PC-3 (cell line): Measurements from ENCODE around the gene MINK1. TPM values are rescaled to one million over a fixed set of nuclear protein-coding genes. Genes with fewer than 3 reads are reported as not detected.
"Not testable (repeated sequence)": the region's sequence is repeated elsewhere in the genome, so short reads cannot be mapped to it uniquely, and the experiment has no call there.

Experiments used
- ATAC-seq: fragments of 200-7000 bp; cut with Tn5 transposase; 2 replicates; pipeline ENCODE4 v1.9.1; 2020; ENCODE audit warnings: mild to moderate bottlenecking, moderate library complexity
- BruUV-seq: library from RNA; stranded (reverse); fragments of 400-500 nt; replicated peaks from 2 replicates; lab custom pipeline; 2021; lab: Mats Ljungman, UMichigan
- CTCF ChIA-PET: fragments of 300-600 bp; sonication (Branson Sonifier 250); formaldehyde crosslinking; loops from one replicate; lab custom pipeline; 2022; ENCODE audit warnings: antibody characterized with exemption; lab: Charles Lee
- POLR2A ChIA-PET: fragments of 300-600 bp; sonication (Branson Sonifier 250); formaldehyde crosslinking; loops from one replicate; lab custom pipeline; 2022; ENCODE audit warnings: antibody characterized with exemption; ENCODE audit not compliant: unreplicated experiment; lab: Charles Lee
- DNase-seq: peaks from one replicate; pipeline ENCODE4 v3.0.0-alpha.2; 2015
- H2AFZ ChIP-seq: fragments of 300-600 bp; sonication (generic); 2 replicates; pipeline ENCODE4 v1.6.0; 2016; ENCODE audit warnings: antibody characterized with exemption, low read length
- H3F3A ChIP-seq: fragments of 300-600 bp; sonication (generic); one replicate; pipeline ENCODE4 v1.6.0; 2017; ENCODE audit warnings: antibody characterized with exemption, low read length, control low read depth, mild to moderate bottlenecking; ENCODE audit not compliant: unreplicated experiment
- H3K27ac ChIP-seq: fragments of 300-600 bp; sonication (generic); 2 replicates; pipeline ENCODE4 v1.5.1; 2016; ENCODE audit warnings: mild to moderate bottlenecking, low read length
- H3K27me3 ChIP-seq: fragments of 300-600 bp; sonication (generic); 2 replicates; pipeline ENCODE4 v1.6.1; 2016; ENCODE audit warnings: low read length, mixed read lengths
- H3K36me3 ChIP-seq: fragments of 300-600 bp; sonication (generic); 2 replicates; pipeline ENCODE4 v1.6.1; 2016; ENCODE audit warnings: low read depth, mixed run types, low read length, mixed read lengths
- H3K4me1 ChIP-seq: fragments of 300-600 bp; sonication (generic); 2 replicates; pipeline ENCODE4 v1.5.1; 2016; ENCODE audit warnings: low read length; ENCODE audit not compliant: insufficient read depth
- H3K4me2 ChIP-seq: fragments of 300-600 bp; sonication (generic); 2 replicates; pipeline ENCODE4 v1.6.0; 2016; ENCODE audit warnings: low read length
- H3K4me3 ChIP-seq: fragments of 300-600 bp; sonication (generic); 2 replicates; pipeline ENCODE4 v1.5.1; 2016; ENCODE audit warnings: mild to moderate bottlenecking, low read length, mixed read lengths
- H3K79me2 ChIP-seq: fragments of 300-600 bp; sonication (generic); 2 replicates; pipeline ENCODE4 v1.6.1; 2017; ENCODE audit warnings: low read length, mixed read lengths
- H3K9ac ChIP-seq: fragments of 300-600 bp; sonication (generic); 2 replicates; pipeline ENCODE4 v1.6.0; 2016; ENCODE audit warnings: mild to moderate bottlenecking, low read length
- H3K9me2 ChIP-seq: fragments of 300-600 bp; sonication (generic); replicated peaks from 2 replicates; pipeline ENCODE4 v1.6.1; 2016; ENCODE audit warnings: mixed run types, low read length, mixed read lengths
- H3K9me3 ChIP-seq: fragments of 300-600 bp; sonication (generic); 2 replicates; pipeline ENCODE4 v1.6.1; 2016; ENCODE audit warnings: low read length, mixed read lengths
- H4K20me1 ChIP-seq: fragments of 300-600 bp; sonication (generic); 2 replicates; pipeline ENCODE4 v1.6.1; 2016; ENCODE audit warnings: low read length, mixed read lengths
- EZH2 ChIP-seq: fragments of 300-600 bp; sonication (generic); IDR thresholded peaks from one replicate; pipeline ENCODE4 v1.6.1; 2017; ENCODE audit warnings: antibody characterized with exemption, mild to moderate bottlenecking, low read length; ENCODE audit not compliant: unreplicated experiment
- EZH2phosphoT487 ChIP-seq: fragments of 300-600 bp; sonication (generic); IDR thresholded peaks from 2 replicates; pipeline ENCODE4 v1.6.1; 2018; ENCODE audit warnings: mild to moderate bottlenecking, antibody characterized with exemption, low read length, borderline replicate concordance
- intact Hi-C: fragments of 100-400 bp; cut with micrococcal nuclease; formaldehyde crosslinking; loops from 2 replicates; pipeline ENCODE4 v1.9.0; 2023
- total RNA-seq: library from RNA; depleted of rRNA; stranded (reverse); fragments of >200 nt; gene quantifications from 2 replicates; pipeline ENCODE4 v1.2.3, GENCODE V29; 2014
- TF ChIP-seq, protein P1 (sequence below): fragments of 300-600 bp; sonication (generic); conservative IDR thresholded peaks from 2 replicates; pipeline ENCODE4 v1.5.1; 2017; ENCODE audit warnings: antibody characterized with exemption, low read depth, mild to moderate bottlenecking, low read length

The MINK1 gene
- total RNA-seq, 1 experiment from 2014 or later, result 44.5 TPM

DNA sequence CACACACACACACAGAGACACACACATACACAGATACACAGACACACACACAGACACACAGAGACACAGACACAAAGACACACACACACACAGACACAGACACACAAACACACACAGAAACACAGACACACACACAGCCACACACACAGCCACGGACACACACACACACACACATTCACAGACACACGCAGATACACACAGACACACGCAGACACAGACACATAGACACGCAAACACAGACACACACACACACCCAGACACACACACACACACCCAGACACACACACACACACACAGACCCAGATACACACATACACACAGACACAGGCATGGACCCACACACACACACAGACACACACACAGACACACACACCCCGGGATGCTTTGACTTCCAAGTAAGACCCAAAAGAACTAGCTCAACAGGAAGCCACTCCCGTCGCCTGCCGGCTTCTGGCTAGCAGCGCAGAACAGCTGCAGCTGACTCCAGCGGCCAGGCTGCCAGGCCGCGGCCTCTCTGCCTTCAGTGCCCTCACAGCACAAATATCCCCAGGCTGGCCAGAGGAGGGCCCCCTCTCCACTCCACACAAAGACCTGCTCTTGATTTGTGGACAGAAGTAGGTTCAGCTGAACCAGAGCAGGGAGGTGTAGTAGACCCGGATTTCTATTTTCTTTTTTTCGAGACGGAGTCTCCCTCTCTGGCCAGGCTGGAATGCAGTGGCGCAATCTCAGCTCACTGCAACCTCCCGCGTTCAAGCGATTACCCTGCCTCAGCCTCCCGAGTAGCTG, 75.8 kb downstream of the MINK1 start:
- no peak overlapping the region for H3K9ac ChIP-seq
- no TSS peak for BruUV-seq
- intact Hi-C loops, result loop anchor here (1.0 to 5.0 kb wide), 3 partner anchors 33 to 153 kb away; partner anchors contain the start of genes RNF167, SLC25A11 and SPAG7
- no peaks in the 10 kb centered on the region for H4K20me1 ChIP-seq
- peak; percentile 97 for ATAC-seq
- H3K4me1 ChIP-seq, result peaks cover 7% of the 10 kb centered on the region
- no peaks in the 10 kb centered on the region for H3K9me2 ChIP-seq
- TF ChIP-seq, protein P1, sequence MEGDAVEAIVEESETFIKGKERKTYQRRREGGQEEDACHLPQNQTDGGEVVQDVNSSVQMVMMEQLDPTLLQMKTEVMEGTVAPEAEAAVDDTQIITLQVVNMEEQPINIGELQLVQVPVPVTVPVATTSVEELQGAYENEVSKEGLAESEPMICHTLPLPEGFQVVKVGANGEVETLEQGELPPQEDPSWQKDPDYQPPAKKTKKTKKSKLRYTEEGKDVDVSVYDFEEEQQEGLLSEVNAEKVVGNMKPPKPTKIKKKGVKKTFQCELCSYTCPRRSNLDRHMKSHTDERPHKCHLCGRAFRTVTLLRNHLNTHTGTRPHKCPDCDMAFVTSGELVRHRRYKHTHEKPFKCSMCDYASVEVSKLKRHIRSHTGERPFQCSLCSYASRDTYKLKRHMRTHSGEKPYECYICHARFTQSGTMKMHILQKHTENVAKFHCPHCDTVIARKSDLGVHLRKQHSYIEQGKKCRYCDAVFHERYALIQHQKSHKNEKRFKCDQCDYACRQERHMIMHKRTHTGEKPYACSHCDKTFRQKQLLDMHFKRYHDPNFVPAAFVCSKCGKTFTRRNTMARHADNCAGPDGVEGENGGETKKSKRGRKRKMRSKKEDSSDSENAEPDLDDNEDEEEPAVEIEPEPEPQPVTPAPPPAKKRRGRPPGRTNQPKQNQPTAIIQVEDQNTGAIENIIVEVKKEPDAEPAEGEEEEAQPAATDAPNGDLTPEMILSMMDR, result peak; percentile 71
- TF ChIP-seq EZH2 (no peak), EZH2phosphoT487 (no peak)
- H3F3A ChIP-seq, result no peaks in the 10 kb centered on the region
- ChIA-PET CTCF (interaction anchor here (0.6 to 1.8 kb wide), 5 partner anchors 25 to 1953 kb away, joined by 3 to 18 read pairs (median 5); partner anchors contain the start of genes RNF167, SLC25A11 and SPAG7), POLR2A (interaction anchor here (0.6 kb wide), 1 partner anchor 59 kb away, joined by 5 read pairs; the partner anchor contains the start of gene SPAG7)
- H3K4me3 ChIP-seq, result no peak overlapping the region
- peak overlapping the region; percentile 65; the same call in 1 of the 2 replicates for H2AFZ ChIP-seq
- peak overlapping the region; percentile 10; the same call in 1 of the 2 replicates for H3K4me2 ChIP-seq
- DNase-seq, result peak; percentile 85
- H3K9me3 ChIP-seq, result no peaks in the 10 kb centered on the region
- H3K27ac ChIP-seq, result no peak overlapping the region
- H3K36me3 ChIP-seq, result no peaks in the 10 kb centered on the region
- no peaks in the 10 kb centered on the region for H3K79me2 ChIP-seq
- H3K27me3 ChIP-seq, result no peaks in the 10 kb centered on the region

- no peak for ATAC-seq
- POLR2A ChIA-PET, result no interaction called here
- intact Hi-C loops, result no loop called here
These were observed 80.9 kb downstream of the MINK1 start for GRCh38 chr17:4913994-4914393.

DNA sequence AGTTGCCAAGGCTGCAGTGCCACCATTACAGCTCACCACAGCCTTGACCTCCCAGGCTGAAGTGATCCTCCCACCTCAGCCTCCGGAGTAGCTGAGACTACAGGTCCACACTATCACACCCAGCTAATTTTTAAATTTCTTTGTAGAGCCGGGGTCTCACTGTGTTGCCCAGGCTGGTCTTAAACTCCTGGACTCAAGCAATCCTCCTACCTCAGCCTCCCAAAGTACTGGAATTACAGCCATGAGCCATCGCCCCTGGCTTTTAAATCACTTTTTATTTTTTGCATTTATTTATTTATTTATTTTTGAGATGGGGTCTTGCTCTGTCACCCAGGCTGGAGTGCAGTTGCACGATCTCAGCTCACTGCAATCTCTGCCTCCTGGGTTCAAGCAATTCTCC, 81.4 kb downstream of the MINK1 start:
- BruUV-seq, H3K4me1 ChIP-seq, H3K4me3 ChIP-seq, H2AFZ ChIP-seq, CTCF ChIA-PET, H3K9me2 ChIP-seq, ATAC-seq, H3K4me2 ChIP-seq, DNase-seq, H3K79me2 ChIP-seq, H3K9ac ChIP-seq, H4K20me1 ChIP-seq, H3K27me3 ChIP-seq, H3K27ac ChIP-seq, H3K9me3 ChIP-seq, intact Hi-C loops, H3K36me3 ChIP-seq, H3F3A ChIP-seq, POLR2A ChIA-PET: not testable (repeated sequence)

More at GRCh38 chr17:4913994-4914393, 80.9 kb downstream of the MINK1 start:
- no peaks in the 10 kb centered on the region for H3K27me3 ChIP-seq
- no peaks in the 10 kb centered on the region for H3K79me2 ChIP-seq
- H3K9ac ChIP-seq, result no peak overlapping the region
- CTCF ChIA-PET, result no interaction called here
- BruUV-seq, result no TSS peak
- peak; percentile 29 for DNase-seq
- H3K9me2 ChIP-seq, result no peaks in the 10 kb centered on the region
- H3K4me1 ChIP-seq, result peaks cover 7% of the 10 kb centered on the region
- no peaks in the 10 kb centered on the region for H4K20me1 ChIP-seq
- no peaks in the 10 kb centered on the region for H3K36me3 ChIP-seq
- no peak overlapping the region for H3K27ac ChIP-seq
- no peaks in the 10 kb centered on the region for H3F3A ChIP-seq
- no peaks in the 10 kb centered on the region for H3K9me3 ChIP-seq
- no peak overlapping the region for H2AFZ ChIP-seq
- H3K4me2 ChIP-seq, result no peak overlapping the region
- H3K4me3 ChIP-seq, result no peak overlapping the region
- TF ChIP-seq, protein P1, result no peak
- TF ChIP-seq EZH2phosphoT487 (no peak), EZH2 (no peak)
